ENCODE results near the gene ALDH2.
"Not testable (repeated sequence)": the region's sequence is repeated elsewhere in the genome, so short reads cannot be mapped to it uniquely, and the experiment has no call there.

Gene ALDH2

GRCh38 chr12:111766608-111767361 lies at the start of gene ALDH2:
Gene ALDH2, plus strand, starts transcription at chr12:111766933. Its CDS starts 50 bp downstream, at chr12:111766983.
- peak; percentile 54 to 63 for ATAC-seq (replicated peaks)
- no peak for DNase-seq
- Mint-ChIP-seq H3K4me1 (peaks cover 43 to 62% of the 10 kb centered on the region in 2 donors), H3K4me3 (peak within 1 kb of the TSS; percentile 80 to 90), H3K9me3 (no peaks in the 10 kb centered on the region), H3K27me3 (peaks cover 0 to 6% of the 10 kb centered on the region in 2 donors), H3K36me3 (peaks cover 0 to 3% of the 10 kb centered on the region in 2 donors), H3K27ac (peak within 1 kb of the TSS; percentile 86)

- DNase-seq; H3K4me3 Mint-ChIP-seq; H3K27me3 Mint-ChIP-seq; H3K4me1 Mint-ChIP-seq; H3K27ac Mint-ChIP-seq; ATAC-seq (replicated peaks); H3K9me3 Mint-ChIP-seq: not testable (repeated sequence)
- peaks cover 18 to 29% of the 10 kb centered on the region in 2 donors for H3K36me3 Mint-ChIP-seq
Measured at GRCh38 chr12:111719316-111719715, 47.4 kb upstream of the ALDH2 start.

- peaks cover 28 to 31% of the 10 kb centered on the region in 2 donors for H3K36me3 Mint-ChIP-seq
- H3K27ac Mint-ChIP-seq: no peak overlapping the region
Measured at GRCh38 chr12:111720457-111720856, 46.3 kb upstream of the ALDH2 start.

GRCh38 chr12:111723646-111724360 lies 42.9 kb upstream of the ALDH2 start:
- H3K9me3 Mint-ChIP-seq; H3K4me3 Mint-ChIP-seq; H3K27ac Mint-ChIP-seq; H3K27me3 Mint-ChIP-seq; DNase-seq; H3K4me1 Mint-ChIP-seq; ATAC-seq (replicated peaks): not testable (repeated sequence)
- H3K36me3 Mint-ChIP-seq: peaks cover 31 to 35% of the 10 kb centered on the region in 2 donors

More at GRCh38 chr12:111720457-111720856, 46.3 kb upstream of the ALDH2 start:
- Mint-ChIP-seq H3K4me3 (no peak overlapping the region), H3K9me3 (no peaks in the 10 kb centered on the region), H3K27me3 (no peaks in the 10 kb centered on the region), H3K4me1 (no peaks in the 10 kb centered on the region)
- ATAC-seq (replicated peaks) (no peak), DNase-seq (no peak)

GRCh38 chr12:111728795-111729194 lies 37.9 kb upstream of the ALDH2 start:
- no peak overlapping the region for H3K4me3 Mint-ChIP-seq
- no peaks in the 10 kb centered on the region for H3K27me3 Mint-ChIP-seq
- no peak overlapping the region for H3K27ac Mint-ChIP-seq
- H3K9me3 Mint-ChIP-seq: no peaks in the 10 kb centered on the region
- no peak for DNase-seq
- H3K36me3 Mint-ChIP-seq: peaks cover 37 to 56% of the 10 kb centered on the region in 2 donors
- no peaks in the 10 kb centered on the region for H3K4me1 Mint-ChIP-seq
- ATAC-seq (replicated peaks): no peak

GRCh38 chr12:111730420-111730819 lies 36.3 kb upstream of the ALDH2 start:
- H3K36me3 Mint-ChIP-seq: peaks cover 32 to 54% of the 10 kb centered on the region in 2 donors

GRCh38 chr12:111732786-111733185 lies 33.9 kb upstream of the ALDH2 start:
- Mint-ChIP-seq H3K4me1 (no peaks in the 10 kb centered on the region), H3K9me3 (no peaks in the 10 kb centered on the region), H3K36me3 (peaks cover 33 to 54% of the 10 kb centered on the region in 2 donors), H3K27ac (no peak overlapping the region), H3K27me3 (no peaks in the 10 kb centered on the region), H3K4me3 (no peak overlapping the region)
- ATAC-seq (replicated peaks): no peak
- no peak for DNase-seq

More at GRCh38 chr12:111730420-111730819, 36.3 kb upstream of the ALDH2 start:
- Mint-ChIP-seq H3K9me3 (no peaks in the 10 kb centered on the region), H3K27ac (peak overlapping the region; percentile 4), H3K4me1 (no peaks in the 10 kb centered on the region), H3K27me3 (no peaks in the 10 kb centered on the region), H3K4me3 (no peak overlapping the region)
- DNase-seq (no peak), ATAC-seq (replicated peaks) (no peak)

- no peak overlapping the region for H3K4me3 Mint-ChIP-seq
- no peak overlapping the region for H3K27ac Mint-ChIP-seq
- no peak for DNase-seq
- no peaks in the 10 kb centered on the region for H3K9me3 Mint-ChIP-seq
- no peaks in the 10 kb centered on the region for H3K4me1 Mint-ChIP-seq
- no peak for ATAC-seq (replicated peaks)
- peaks cover 30 to 48% of the 10 kb centered on the region in 2 donors for H3K36me3 Mint-ChIP-seq
- no peaks in the 10 kb centered on the region for H3K27me3 Mint-ChIP-seq
Measured at GRCh38 chr12:111733340-111733915, 33.3 kb upstream of the ALDH2 start.

- not testable (repeated sequence) for ATAC-seq (replicated peaks); H3K4me1 Mint-ChIP-seq; H3K27me3 Mint-ChIP-seq; H3K4me3 Mint-ChIP-seq; H3K9me3 Mint-ChIP-seq; DNase-seq; H3K27ac Mint-ChIP-seq
- peaks cover 9 to 21% of the 10 kb centered on the region in 2 donors for H3K36me3 Mint-ChIP-seq
Measured at GRCh38 chr12:111739524-111739923, 27.2 kb upstream of the ALDH2 start.

- no peak overlapping the region for H3K27ac Mint-ChIP-seq
- no peaks in the 10 kb centered on the region for H3K27me3 Mint-ChIP-seq
- peaks cover 0 to 2% of the 10 kb centered on the region in 2 donors for H3K4me1 Mint-ChIP-seq
- DNase-seq: no peak
- no peaks in the 10 kb centered on the region for H3K9me3 Mint-ChIP-seq
- peaks cover 17 to 32% of the 10 kb centered on the region in 2 donors for H3K36me3 Mint-ChIP-seq
- H3K4me3 Mint-ChIP-seq: no peak overlapping the region
- ATAC-seq (replicated peaks): no peak
Measured at GRCh38 chr12:111741235-111741812, 25.4 kb upstream of the ALDH2 start.

GRCh38 chr12:111745211-111745610 lies 21.5 kb upstream of the ALDH2 start:
- peaks cover 0 to 2% of the 10 kb centered on the region in 2 donors for H3K4me1 Mint-ChIP-seq
- ATAC-seq (replicated peaks): no peak
- H3K4me3 Mint-ChIP-seq: no peak overlapping the region
- no peak overlapping the region for H3K27ac Mint-ChIP-seq
- H3K27me3 Mint-ChIP-seq: no peaks in the 10 kb centered on the region
- peaks cover 18 to 38% of the 10 kb centered on the region in 2 donors for H3K36me3 Mint-ChIP-seq
- no peak for DNase-seq
- no peaks in the 10 kb centered on the region for H3K9me3 Mint-ChIP-seq

GRCh38 chr12:111747333-111747732 lies 19.4 kb upstream of the ALDH2 start:
- DNase-seq (no peak), ATAC-seq (replicated peaks) (no peak)
- no peak overlapping the region for H3K4me3 Mint-ChIP-seq
- H3K36me3 Mint-ChIP-seq: peaks cover 20 to 38% of the 10 kb centered on the region in 2 donors
- no peaks in the 10 kb centered on the region for H3K9me3 Mint-ChIP-seq
- no peak overlapping the region for H3K27ac Mint-ChIP-seq
- H3K4me1 Mint-ChIP-seq: peaks cover 0 to 2% of the 10 kb centered on the region in 2 donors
- no peaks in the 10 kb centered on the region for H3K27me3 Mint-ChIP-seq

GRCh38 chr12:111748151-111748672 lies 18.5 kb upstream of the ALDH2 start:
- ATAC-seq (replicated peaks): no peak
- Mint-ChIP-seq H3K9me3 (no peaks in the 10 kb centered on the region), H3K36me3 (peaks cover 18 to 36% of the 10 kb centered on the region in 2 donors), H3K4me3 (no peak overlapping the region), H3K4me1 (no peaks in the 10 kb centered on the region), H3K27ac (no peak overlapping the region), H3K27me3 (no peaks in the 10 kb centered on the region)
- DNase-seq: no peak

GRCh38 chr12:111748867-111749266 lies 17.9 kb upstream of the ALDH2 start:
- no peak for DNase-seq
- peaks cover 22 to 36% of the 10 kb centered on the region in 2 donors for H3K36me3 Mint-ChIP-seq
- H3K27ac Mint-ChIP-seq: no peak overlapping the region
- no peaks in the 10 kb centered on the region for H3K27me3 Mint-ChIP-seq
- H3K9me3 Mint-ChIP-seq: no peaks in the 10 kb centered on the region
- H3K4me3 Mint-ChIP-seq: no peak overlapping the region
- ATAC-seq (replicated peaks): no peak
- no peaks in the 10 kb centered on the region for H3K4me1 Mint-ChIP-seq

Measured in stimulated activated naive B cell treated with anti-CD40 and anti-IgM and Interleukin-4, amounts not matched to agents 10 μg/mL and 1 μg/mL and 100 μg/mL, for 72 hours (primary cell).